Tibial nerve (tissue), 4 donors: Measurements from ENCODE around the gene CALHM5. TPM values are rescaled to one million over a fixed set of nuclear protein-coding genes. Genes with fewer than 3 reads are reported as not detected.

Experiments used
- DNase-seq, 2 donors: peaks; one replicate each; pipeline ENCODE4 v3.0.0-alpha.2; 2019; ENCODE audit warnings: low spot score in 2 of 2
- H3K27ac ChIP-seq, 4 donors: fragments of 200-600 bp; sonication (generic) in 3 of 4; one replicate each; pipeline ENCODE4 v1.5.1; 2017 to 2019; ENCODE audit warnings: mild to moderate bottlenecking in 1 of 4
- H3K27me3 ChIP-seq, 2 donors: fragments of 200-600 bp; sonication (generic) in 1 of 2; one replicate each; pipeline versions ENCODE4 v1.5.1 to v1.6.0; 2017 to 2019
- H3K36me3 ChIP-seq, 3 donors: fragments of 200-600 bp; sonication (generic); one replicate each; pipeline ENCODE4 v1.5.1; 2018 to 2019
- H3K4me1 ChIP-seq, 4 donors: fragments of 200-600 bp; sonication (generic) in 3 of 4; one replicate each; pipeline ENCODE4 v1.5.1; 2017 to 2019
- H3K4me3 ChIP-seq, 4 donors: fragments of 200-600 bp; sonication (generic) in 3 of 4; one replicate each; pipeline ENCODE4 v1.5.1; 2017 to 2019; ENCODE audit warnings: mild to moderate bottlenecking in 1 of 4, moderate library complexity in 1 of 4
- H3K9me3 ChIP-seq, 4 donors: fragments of 200-600 bp; sonication (generic) in 3 of 4; one replicate each; pipeline ENCODE4 v1.5.1; 2017 to 2019
- CTCF ChIP-seq, 5 experiments: fragments of 200-600 bp in 3 of 5; fragments of 450-650 bp in 2 of 5; sonication (generic) in 3 of 5; IDR thresholded peaks; one replicate each; pipeline ENCODE4 v1.5.1; 2016 to 2019; ENCODE audit warnings: antibody characterized with exemption in 5 of 5, mild to moderate bottlenecking in 3 of 5, moderate library complexity in 2 of 5
- EP300 ChIP-seq, 2 donors: sonication (generic); formaldehyde crosslinking; IDR thresholded peaks; one replicate each; pipeline ENCODE4 v1.6.1; 2017; ENCODE audit warnings: antibody characterized with exemption in 2 of 2, mild to moderate bottlenecking in 1 of 2
- POLR2A ChIP-seq, 2 donors: fragments of 450-650 bp; IDR thresholded peaks; one replicate each; pipeline ENCODE4 v1.6.1; 2017; ENCODE audit warnings: antibody characterized with exemption in 2 of 2, mild to moderate bottlenecking in 2 of 2, moderate library complexity in 2 of 2
- WGBS, 2 donors: methylation state at CpG; one replicate each; pipeline ENCODE4 v1.1.5; 2018; 5-methylcytosine and 5-hydroxymethylcytosine counted together
- total RNA-seq, 4 donors: library from RNA; depleted of rRNA; stranded (reverse); fragments of >200 nt; gene quantifications; one replicate each; pipeline ENCODE4 v1.1.0, GENCODE V29; 2016

CALHM5 gene
- total RNA-seq, 4 donors from 2014 or later = 4.5 to 5.7 (median 5.0) TPM

DNA sequence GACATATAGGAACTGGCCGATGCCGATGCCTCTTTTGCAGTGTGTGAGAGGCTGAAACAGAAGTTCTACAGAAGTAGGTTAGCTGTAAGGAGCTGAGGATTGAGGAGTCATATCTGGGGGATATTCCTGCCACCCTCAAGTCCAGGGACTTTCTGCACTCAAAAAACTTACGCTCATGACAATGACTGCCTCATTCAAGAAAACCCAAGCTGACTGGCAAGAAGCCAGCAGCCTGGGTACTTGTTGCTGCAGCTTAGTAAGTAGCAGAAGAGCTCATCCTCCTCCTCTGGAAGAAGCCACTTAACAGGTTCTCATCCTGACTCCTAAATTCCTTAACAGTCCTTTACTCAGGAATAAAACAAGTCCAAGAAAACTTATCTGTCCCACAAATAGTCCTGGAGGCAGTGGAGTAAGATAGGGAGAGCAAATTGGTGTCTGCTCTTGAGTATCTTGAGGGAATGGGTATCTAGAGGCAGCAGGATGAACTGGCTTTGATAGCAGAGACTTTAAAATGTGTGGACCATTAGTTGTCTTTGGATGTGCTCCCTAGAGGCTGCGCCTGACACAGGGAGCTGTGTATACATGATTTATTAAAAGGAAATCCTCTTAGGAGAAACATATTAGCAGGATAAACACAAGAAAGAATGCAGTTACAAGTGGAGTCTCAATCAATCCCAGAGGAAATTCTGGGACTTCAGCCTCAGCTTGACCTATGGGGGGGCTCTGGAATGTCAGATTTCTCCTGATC is 7.4 kb downstream of the CALHM5 start:
- Histone ChIP-seq H3K27me3 (no peaks in the 10 kb centered on the region), H3K4me3 (no peak overlapping the region), H3K36me3 (peaks cover 0 to 16% (median 0%) of the 10 kb centered on the region in 3 donors), H3K9me3 (no peaks in the 10 kb centered on the region), H3K4me1 (peaks cover 0 to 21% (median 5%) of the 10 kb centered on the region in 4 donors), H3K27ac (no peak overlapping the region)
- 79% methylated on average over 4 of the region's 4 CpGs for WGBS, 2 donors
- no peak for TF ChIP-seq EP300 (IDR thresholded peaks at IDR 0.05)
- no peak for DNase-seq

DNA sequence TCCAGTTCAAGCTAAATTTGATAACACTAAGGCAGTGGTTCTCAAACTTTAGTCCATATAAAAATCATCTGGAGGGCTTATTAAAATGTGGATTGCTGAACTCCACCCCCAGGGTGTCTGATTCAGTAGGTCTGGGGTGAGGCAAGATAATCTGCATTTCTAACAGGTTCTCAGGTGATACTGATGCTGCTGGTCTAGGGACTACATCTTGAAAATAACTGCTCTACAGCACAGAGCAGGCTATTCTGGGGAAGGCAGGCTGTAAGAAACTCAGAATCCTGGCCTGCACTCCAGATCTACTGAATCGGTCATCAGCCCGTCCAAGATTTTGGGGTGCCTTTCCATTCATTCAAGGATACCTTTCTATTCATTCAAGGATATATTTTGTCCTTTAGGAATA is 11.5 kb downstream of the CALHM5 start:
- Histone ChIP-seq H3K4me1 (peaks cover 0 to 7% (median 0%) of the 10 kb centered on the region in 4 donors), H3K9me3 (no peaks in the 10 kb centered on the region), H3K36me3 (peaks cover 0 to 6% (median 0%) of the 10 kb centered on the region in 3 donors), H3K27ac (no peak overlapping the region), H3K27me3 (no peaks in the 10 kb centered on the region), H3K4me3 (no peak overlapping the region)
- DNase-seq = no peak
- TF ChIP-seq CTCF (IDR thresholded peaks at IDR 0.05) = no peak
- TF ChIP-seq POLR2A (IDR thresholded peaks at IDR 0.05) = no peak
- no peak for TF ChIP-seq EP300 (IDR thresholded peaks at IDR 0.05)
- 89 to 93% methylated on average over 2 of the region's 2 CpGs for WGBS, 2 donors

- WGBS, 2 donors = 60 to 88% methylated on average over 2 of the region's 2 CpGs
- no peaks in the 10 kb centered on the region for H3K27me3 ChIP-seq
- H3K9me3 ChIP-seq = no peaks in the 10 kb centered on the region
- H3K36me3 ChIP-seq = peaks cover 0 to 2% (median 0%) of the 10 kb centered on the region in 3 donors
- H3K4me1 ChIP-seq = peaks cover 0 to 16% (median 0%) of the 10 kb centered on the region in 4 donors
- no peak for TF ChIP-seq CTCF (IDR thresholded peaks at IDR 0.05)
- no peak for TF ChIP-seq EP300 (IDR thresholded peaks at IDR 0.05)
- no peak overlapping the region for H3K27ac ChIP-seq
- no peak overlapping the region for H3K4me3 ChIP-seq
- DNase-seq = no peak
Measured at GRCh38 chr6:116524236-116524635, 12.8 kb downstream of the CALHM5 start.

DNA sequence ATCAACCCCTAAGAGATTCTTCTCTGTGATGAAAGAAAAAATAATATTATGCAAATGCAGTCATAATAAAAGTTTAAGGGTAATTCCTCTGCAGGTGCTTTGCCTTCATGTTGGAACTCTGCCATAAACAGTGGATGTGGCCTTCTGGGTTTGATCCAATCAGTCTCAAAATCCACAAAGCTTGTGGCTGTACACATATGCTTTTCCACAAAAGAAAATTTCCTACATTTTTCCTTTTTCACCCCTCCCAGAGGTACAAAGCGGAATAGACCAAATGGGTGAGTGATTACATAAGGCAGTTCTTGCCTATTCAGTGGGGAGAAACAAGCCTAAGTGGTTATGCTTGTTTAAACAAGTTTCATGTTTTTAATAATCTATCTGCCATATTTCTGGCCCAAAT is 16.7 kb downstream of the CALHM5 start:
- peak overlapping the region in 2 of 4 donors; percentile 29 to 63 for H3K27ac ChIP-seq
- no peak overlapping the region for H3K4me3 ChIP-seq
- 29 to 49% methylated on average over 1 of the region's 1 CpG for WGBS, 2 donors
- no peaks in the 10 kb centered on the region for H3K27me3 ChIP-seq
- TF ChIP-seq POLR2A (IDR thresholded peaks at IDR 0.05) = no peak
- no peak for TF ChIP-seq EP300 (IDR thresholded peaks at IDR 0.05)
- no peak for TF ChIP-seq CTCF (IDR thresholded peaks at IDR 0.05)
- H3K36me3 ChIP-seq = no peaks in the 10 kb centered on the region
- H3K4me1 ChIP-seq = peaks cover 0 to 29% (median 0%) of the 10 kb centered on the region in 4 donors
- no peaks in the 10 kb centered on the region for H3K9me3 ChIP-seq
- no peak for DNase-seq

GRCh38 chr6:116528780-116529179 is 17.3 kb downstream of the CALHM5 start:
- Histone ChIP-seq H3K4me3 (no peak overlapping the region), H3K36me3 (no peaks in the 10 kb centered on the region), H3K4me1 (peaks cover 0 to 29% (median 0%) of the 10 kb centered on the region in 4 donors), H3K9me3 (no peaks in the 10 kb centered on the region), H3K27me3 (no peaks in the 10 kb centered on the region), H3K27ac (peak overlapping the region in 2 of 4 donors; percentile 29 to 63)
- TF ChIP-seq CTCF (IDR thresholded peaks at IDR 0.05) (no peak), POLR2A (IDR thresholded peaks at IDR 0.05) (no peak), EP300 (IDR thresholded peaks at IDR 0.05) (no peak)
- DNase-seq = no peak
- WGBS, 2 donors = 25 to 28% methylated on average over 3 of the region's 3 CpGs
